Measurements from ENCODE around the gene GRIFIN.

The GRIFIN gene

DNA sequence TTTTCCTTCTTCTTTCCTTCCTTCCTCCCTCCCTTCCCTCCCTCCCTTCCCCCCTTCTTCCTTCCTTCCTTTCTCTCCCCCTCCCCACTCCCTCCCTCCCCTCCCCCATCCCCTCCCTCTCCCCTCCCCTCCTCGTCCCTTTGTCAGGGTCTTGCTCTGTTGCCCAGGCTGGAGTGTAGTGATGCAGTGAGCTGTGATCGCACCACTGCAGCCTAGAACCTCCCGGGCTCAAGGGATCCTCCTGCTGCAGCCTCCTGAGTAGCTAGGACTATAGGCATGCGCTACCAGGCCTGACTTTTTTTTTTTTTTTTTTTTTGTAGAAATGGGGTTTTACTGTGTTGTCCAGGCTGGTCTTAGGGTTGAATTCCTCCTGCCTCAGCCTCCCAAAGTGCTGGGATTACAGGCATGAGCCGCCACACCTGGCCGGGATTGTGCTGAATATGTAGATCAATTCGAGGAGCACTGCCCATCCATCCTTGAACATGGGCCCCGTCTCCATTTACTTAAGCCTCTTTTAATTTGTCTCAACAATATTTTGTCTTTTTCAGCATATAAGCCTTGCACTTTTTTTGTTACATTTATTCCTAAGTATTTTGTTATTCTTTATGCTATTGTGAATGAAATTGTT lies 23.4 kb downstream of the GRIFIN start:
- DNase-seq: no peak

DNA sequence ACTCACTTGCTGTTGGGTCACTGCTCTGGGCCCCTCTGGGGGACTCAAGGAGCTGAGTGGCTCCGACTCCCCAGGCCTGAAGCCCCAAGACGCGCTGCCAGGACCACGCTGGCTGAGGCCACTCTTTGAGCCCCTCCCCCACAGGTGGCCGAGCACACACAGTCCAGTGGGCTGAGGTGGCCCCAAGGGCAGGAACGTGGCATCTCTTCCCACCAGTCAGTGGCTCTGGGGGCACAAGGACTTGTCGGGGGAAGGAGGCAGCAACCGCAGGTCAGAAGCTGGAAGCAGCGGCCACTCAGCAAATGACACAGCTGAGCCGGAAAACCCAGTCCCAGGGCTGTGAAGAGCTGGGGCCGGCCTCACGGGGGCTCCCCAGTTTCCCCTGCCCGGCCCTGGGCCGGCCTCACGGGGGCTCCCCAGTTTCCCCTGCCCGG lies 24.1 kb downstream of the GRIFIN start:
- DNase-seq: peak in 1 of 2 donors; percentile 11

DNA sequence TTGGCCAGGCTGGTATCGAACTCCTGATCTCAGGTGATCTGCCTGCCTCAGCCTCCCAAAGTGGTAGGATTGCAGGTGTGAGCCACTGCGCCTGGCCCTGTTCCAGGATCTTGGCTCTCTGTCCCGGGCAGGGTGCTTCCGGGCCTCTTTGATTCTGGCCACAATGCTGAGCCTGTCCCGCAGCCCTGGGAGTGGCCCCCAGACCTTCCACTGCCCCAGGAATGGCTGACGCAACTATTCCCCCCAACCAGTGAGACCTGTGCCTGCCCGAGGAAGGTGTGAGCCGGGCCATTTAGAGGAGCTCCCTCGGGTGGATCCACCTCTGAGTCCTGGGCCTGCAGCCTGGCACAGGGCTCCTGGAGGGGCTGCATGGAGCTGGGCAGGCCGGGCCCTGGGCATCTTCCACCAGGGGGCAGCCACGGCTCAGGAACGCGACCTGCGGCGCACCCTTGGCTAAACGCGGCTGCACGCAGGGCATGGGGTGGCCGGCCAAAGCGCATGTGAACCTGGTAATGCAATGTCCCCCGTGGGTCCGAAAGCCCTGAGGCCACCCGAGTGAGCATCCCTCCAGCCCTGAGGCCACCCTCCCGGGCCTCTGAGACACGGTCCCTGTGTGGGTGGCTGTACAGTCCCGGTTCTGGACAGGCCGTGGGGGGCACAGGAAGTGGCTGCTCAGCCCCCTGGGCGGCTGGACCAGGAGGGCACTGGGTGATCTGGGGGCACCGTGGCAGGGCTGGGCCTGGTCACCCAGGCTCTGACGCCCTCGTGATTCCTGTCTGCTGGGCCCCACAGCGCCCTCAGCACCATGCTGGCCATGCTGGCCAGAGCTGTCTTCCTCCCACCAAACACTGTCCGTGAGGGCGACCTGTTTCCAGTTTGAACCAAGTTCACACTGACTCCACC lies 24.8 kb downstream of the GRIFIN start:
- DNase-seq: peak; percentile 88 to 90

DNA sequence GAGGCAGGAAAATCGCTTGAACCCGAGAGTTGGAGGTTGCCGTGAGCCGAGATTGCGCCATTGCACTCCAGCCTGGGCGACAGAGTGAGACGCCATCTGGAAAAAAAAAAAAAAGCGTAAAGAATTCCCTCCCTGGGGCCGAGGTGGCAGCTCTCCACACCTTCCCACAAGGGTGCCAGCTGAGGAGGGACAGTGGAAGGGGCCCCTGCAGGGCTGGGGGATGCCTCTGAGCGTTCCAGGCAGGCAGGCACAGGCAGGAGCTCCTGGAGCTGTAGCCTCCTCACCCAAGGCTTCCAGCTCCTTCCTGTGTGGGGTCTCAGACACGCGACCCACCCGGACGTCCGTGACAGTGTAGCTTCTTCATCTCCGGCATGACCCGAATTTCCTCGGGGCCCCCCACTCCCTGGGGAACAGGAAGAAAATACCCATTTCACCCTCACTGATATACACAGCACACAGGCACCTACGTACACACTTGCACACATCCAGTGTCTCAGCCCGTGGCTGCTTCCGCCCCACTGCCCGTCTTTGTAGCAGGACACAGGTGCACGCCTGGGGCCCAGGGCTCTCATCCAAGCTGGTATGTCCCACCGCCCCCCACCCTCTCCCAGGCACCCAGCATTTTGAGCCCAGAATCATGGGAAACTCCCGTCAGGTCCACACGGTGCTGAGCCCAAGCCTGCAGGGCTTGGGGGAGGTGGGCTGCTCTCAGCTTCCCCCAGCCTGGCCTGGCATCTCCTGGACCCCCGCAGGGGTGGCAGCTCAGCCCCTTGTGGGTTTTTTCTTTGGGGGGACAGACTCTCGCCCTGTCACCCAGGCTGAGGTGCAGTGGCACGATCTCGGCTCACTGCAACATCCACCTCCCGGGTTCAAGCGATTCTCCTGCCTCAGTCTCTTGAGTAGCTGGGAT lies 25.7 kb downstream of the GRIFIN start:
- DNase-seq: no peak

DNA sequence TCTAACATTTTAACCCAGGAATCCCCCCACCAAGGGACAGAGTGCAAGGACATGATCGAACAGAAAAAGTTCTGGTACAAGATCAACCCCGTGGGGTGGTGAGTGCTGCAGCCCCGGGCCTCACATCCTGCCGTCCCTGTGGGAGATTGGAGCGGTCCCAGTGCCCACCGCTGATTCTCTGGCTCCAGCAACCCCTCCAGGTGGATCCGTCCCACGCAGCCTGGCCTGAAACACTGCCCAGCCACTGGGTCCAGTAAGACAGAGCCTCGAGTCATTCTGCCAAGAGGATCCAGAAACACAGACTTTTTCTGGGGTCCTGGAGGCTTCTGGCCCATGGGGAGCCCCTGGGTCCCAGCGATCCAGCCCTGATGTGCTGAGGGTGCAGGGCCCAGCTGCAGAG lies 29.5 kb downstream of the GRIFIN start:
- no peak for DNase-seq

DNA sequence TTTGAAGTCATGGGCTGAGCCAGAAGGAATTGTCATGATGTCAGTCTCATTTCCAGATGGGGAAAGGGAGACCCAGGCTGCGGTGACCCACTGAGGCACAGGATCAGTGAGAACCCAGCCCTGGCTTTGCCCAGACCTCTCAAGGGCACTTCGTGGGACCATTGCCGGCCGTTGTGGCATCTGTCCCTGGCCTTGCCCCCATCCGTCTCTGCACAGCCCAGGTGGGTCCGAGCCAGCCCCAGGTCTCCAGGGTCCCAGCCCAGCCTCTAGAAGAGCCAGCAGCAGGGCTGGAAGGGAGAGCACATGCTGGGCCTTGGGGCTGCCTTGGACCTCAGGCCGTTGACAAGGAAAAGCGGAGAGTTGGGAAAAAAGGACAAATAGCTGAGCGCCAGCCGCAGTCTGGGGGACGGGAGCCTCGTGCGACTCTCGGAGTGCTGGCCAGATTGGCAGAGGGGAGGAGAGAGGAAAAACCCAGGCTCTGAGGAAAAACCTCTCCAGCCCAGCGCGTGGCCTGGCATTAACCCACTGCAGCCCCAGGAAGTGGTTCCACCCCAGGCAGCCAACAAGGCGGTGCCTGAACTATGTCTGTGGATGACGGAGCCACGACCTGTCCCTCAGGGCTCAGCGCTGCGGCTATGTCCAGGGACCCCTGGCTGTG lies 30.2 kb downstream of the GRIFIN start:
- DNase-seq: no peak

DNA sequence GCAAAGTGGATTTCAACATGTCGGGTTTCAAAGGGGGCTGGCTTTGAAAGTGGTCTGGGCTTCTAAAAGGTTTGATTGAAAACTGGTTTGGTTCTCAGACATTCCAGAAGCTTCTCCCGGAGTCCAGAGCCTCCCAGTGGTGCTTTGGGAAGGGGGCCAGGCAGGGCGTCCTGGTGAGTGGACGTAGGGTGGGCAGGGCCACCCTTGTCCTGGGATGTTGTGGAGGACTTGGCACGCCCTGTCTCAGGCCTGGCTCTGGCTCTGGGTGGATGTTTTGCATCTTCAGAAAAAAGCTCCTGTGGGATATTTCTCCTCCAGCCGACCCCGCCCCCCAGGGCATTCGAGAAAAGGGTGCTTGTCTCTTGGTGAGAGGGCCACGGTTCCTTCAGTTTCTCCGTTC lies 31.2 kb downstream of the GRIFIN start:
- no peak for DNase-seq

DNA sequence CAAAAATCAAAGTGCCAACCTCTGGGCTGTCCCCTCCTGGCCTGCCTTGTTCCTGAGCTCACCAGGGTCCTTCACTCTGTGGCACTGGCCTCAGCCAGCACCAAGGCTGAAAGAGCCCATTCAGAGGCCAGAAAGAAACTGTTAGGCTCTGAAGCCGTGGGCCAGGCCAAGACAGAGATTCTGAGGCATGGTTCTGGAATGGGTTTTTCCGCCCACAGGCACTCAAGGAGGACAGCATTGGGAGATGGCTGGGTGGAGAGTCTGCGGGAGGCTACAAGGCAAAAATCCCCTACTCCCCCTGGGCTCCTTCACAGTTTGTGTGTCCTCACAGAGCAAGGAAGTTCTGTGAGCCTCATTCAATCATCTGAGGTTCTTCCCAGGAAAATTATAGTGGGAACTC lies 31.7 kb downstream of the GRIFIN start:
- DNase-seq: no peak

DNA sequence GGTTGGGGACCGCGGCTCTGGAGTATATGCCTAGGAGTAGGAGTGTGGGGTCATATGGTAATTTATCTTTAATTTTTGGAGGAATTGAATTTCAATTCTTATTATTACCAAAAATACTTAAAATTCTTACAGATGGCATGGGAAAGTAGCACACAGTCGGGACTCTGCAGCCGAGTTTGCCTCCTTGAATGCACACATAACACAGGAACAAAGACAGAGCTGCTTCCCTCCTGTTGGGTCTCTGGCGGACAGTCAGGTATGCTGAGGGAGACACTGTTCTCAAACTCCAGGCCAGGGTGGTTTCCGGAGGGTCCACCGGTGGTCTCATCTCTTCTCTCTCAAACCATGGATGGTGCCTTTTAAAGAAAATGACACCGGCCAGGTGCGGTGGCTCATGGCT lies 32.7 kb downstream of the GRIFIN start:
- no peak for DNase-seq

DNA sequence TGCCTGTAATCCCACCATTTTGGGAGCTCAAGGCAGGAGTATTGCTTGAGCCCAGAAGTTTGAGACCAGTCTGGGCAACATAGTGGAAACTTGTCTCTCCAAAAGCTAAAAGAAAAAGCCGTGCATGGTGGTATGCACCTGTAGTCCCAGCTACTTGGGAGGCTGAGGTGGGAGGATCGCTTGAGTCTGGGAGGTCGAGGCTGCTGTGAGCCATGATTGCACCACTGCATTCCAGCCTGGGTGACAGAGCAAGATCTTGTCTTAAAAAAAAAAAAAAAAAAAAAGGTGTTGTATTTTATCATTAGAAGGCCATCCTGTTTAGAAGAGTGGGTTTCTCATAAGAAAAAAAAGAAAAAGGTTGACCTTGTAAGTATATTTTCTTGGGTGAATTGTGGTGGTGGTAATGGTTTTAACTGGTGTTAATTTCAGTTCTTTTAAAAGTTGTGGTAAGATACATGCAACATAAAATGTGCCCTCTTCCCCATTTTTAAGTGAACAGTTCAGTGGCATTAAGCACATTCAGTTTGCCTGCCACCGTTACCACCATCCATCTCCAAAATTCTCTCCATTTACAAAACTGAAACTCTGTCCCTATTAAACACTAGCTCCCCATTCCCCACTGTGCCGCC lies 34.7 kb downstream of the GRIFIN start:
- DNase-seq: no peak

DNA sequence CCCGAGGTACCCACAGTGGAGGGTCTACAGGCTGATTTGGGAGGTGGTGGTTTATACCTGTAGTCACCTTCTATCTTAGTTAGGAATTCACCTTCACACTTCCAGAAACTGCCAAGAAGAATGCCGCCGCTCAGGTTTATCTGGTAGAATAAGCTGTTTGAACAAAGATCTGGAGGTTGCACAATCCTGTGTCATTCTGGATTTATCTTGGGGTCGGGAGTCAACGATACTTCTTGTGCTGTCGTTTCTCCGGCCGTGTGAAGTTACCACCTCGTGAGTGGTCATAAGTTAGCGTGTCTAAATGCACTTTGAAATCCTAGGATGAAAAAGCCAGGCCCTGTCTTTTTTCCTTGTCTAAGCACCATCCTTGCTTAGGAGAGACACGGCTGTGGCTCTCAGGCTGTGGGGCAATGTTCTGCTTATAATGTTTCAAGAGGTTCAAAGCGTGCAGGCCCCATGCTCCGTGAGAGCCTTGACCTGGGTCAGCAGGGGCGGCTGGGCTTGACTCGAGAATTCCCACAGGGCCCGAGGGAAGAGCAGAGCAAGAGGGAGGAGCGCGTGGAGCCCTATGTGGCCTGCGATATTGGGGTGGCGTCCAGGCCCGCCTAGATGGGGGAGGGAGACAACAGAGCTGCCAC lies 35.5 kb downstream of the GRIFIN start:
- DNase-seq: no peak

DNA sequence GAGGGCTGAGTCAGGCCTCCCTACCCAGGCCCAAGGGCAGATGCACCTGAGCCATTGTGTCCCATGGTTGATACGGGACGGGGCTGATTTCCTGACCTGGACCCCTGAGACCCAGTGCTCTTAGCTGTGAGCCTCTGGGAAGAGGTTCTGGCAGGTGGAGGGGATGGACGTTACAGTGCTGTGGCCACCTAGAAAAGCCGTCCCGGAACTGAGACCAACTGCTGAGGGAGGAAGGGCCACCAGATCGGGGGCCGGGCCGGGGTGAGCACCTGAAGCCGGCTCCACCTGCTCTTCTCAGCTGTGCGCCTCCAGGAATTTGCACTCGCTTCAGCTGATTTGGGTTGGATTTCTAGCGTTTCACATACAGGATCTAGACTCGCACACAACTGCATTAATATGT lies 37.4 kb downstream of the GRIFIN start:
- DNase-seq: no peak

DNA sequence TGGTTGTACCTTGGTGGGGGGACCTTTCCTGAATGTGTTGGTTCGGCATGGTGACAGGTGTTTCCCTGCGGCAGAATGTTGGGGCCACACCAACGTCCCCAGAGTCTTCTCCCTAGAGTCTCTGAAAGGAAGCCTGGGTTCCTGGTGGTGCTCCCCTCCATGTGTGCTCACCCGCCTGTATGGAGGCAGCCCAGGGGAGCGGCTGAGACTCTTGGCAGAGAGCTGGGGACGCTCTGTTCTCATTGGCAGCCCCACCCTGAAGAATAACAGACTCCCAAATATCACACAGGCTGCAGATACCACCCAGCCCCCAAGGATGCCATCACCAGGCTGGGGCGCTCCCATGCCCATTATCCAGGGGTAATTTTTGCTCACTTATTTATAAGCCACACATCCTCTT lies 38.0 kb downstream of the GRIFIN start:
- DNase-seq: no peak

DNA sequence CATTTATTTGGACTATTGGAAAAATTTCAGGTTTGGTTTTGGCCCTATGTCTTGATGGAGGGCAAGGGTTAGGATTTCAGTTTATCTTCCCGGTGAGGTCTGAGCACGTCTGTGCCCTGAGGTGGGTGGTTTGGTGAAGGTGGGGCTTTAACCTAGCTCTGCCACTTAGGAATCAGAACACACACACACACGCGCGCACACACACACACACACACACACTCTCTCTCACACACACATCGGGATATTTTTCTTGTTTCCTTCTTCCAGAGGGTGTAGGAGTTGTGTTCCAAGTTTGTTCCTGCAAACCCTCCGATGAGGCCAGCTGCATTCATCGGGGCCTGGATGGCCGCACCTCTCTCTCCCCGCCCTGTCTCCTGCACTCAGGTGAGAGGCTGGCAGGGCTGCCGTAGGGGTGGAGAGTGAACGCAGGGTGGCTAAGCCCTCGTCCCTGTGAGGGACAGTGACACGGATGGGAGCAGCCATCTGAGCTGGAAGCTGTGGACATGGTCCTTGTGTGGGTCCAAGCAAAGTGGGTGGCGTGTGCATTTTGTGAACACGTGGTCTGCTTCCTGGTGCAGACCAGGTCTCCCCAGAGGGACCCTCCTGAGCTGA lies 38.6 kb downstream of the GRIFIN start:
- DNase-seq: no peak

DNA sequence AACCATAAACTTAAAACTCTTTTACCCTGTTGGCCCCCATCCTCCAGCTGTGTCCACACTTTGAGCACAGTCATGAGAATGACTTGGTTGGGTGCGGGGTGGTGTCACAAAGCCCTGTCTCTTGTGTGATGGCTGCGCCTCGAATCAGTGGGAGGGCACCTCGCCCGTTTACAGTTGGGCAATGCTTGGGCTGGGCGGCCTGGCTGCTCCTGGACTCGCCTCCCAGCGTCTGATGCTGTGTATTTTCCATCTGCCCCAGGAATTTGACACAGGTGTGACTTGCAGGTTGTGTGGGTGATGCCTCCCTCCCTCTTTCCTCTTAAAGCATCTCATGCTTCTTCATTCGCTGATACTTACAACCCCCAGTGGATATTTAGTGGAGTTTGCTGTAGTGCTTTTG lies 39.1 kb downstream of the GRIFIN start:
- DNase-seq: no peak

DNA sequence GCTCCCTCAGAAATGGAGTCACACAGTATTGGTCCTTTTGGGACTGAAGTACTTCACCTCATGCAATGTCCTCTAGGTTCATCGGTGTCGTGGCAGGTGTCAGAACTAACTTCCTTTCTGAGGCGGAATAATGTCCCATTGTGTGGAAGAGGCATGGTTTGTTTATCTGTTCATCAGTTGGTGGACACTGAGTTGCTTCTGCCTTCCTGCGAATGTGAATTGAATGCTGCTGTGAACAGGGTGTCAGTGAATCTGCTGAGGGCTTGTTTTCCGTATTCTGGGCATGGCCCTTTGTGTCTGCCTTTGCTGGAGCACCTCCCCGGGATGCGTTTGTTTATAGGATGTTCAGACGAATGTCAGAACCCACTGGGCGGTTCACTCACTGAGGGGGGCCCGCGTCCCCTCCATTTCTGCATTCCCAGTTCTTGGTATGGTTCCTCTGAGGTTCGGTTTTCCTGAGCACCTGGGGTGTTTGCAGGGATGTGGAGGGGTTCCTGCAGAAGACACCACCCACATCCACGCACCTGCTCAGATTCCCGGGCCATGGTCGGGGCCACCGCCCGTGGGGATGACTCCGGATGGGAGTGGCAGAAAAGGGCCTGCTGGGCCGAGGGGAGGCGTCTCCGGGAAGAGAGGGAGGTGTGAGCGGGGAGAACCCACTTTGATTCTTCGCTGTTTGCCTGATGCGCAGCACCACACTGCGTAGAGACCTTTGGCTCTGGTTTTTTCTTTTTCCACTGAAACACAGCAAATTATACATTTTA lies 39.7 kb downstream of the GRIFIN start:
- no peak for DNase-seq

DNA sequence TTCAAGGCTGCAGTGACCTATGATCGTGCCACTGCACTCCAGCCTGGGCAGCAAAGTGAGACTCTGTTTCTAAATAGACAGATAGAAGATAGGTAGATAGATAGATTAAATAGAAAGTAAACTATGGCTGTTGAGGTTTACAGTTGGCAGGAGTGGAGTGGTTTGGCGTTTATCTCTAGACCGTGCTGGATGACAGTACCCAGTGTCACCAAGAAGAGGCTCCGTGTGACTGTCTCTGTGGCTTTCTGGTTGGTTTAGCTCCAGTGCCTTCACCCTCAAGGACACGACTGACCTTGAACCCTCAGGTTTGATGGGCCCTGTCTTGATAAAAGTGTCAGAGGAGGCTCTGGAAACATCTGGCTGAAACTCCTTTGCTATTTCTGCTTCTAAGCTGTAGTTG lies 41.1 kb downstream of the GRIFIN start:
- no peak for DNase-seq

DNA sequence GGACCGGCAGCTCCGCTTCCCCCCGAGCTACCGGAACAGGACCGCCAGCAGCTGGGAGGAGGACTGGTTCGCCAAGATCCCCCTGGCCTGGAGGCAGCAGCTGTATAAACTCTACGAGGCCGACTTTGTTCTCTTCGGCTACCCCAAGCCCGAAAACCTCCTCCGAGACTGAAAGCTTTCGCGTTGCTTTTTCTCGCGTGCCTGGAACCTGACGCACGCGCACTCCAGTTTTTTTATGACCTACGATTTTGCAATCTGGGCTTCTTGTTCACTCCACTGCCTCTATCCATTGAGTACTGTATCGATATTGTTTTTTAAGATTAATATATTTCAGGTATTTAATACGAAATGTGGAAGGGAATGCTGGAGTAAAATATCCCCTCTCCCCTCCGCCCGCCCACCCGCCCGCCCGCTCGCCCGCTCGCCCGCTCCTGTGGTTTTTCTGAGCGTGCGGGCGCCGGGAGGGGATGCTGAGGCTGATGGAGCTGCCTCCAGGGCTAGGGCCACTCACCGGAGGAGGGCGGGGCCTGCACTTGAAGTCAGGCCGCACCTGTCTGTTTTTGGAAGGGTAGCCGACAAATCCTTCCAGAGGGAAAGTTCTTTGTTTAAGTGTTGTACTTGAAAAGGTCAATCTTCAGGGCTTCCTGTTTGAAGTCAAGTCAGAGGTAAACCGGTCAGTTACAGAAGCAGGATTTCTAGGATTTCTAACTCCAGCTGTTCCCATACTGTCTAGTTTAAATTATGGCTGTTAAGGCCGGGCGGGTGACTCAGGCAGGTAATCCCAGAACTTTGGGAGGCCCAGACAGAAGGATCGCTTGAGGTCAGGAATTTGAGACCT lies 42.3 kb downstream of the GRIFIN start:
- no peak for DNase-seq

DNA sequence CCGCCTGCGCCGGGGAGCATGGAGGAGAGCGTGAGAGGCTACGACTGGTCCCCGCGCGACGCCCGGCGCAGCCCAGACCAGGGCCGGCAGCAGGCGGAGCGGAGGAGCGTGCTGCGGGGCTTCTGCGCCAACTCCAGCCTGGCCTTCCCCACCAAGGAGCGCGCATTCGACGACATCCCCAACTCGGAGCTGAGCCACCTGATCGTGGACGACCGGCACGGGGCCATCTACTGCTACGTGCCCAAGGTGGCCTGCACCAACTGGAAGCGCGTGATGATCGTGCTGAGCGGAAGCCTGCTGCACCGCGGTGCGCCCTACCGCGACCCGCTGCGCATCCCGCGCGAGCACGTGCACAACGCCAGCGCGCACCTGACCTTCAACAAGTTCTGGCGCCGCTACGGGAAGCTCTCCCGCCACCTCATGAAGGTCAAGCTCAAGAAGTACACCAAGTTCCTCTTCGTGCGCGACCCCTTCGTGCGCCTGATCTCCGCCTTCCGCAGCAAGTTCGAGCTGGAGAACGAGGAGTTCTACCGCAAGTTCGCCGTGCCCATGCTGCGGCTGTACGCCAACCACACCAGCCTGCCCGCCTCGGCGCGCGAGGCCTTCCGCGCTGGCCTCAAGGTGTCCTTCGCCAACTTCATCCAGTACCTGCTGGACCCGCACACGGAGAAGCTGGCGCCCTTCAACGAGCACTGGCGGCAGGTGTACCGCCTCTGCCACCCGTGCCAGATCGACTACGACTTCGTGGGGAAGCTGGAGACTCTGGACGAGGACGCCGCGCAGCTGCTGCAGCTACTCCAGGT lies 43.1 kb downstream of the GRIFIN start:
- no peak for DNase-seq
